ENCODE measurements around the gene SIGLEC14.

The SIGLEC14 gene

GRCh38 chr19:51628153-51628939 lies 18.3 kb downstream of the SIGLEC14 start:
- H3K27ac Mint-ChIP-seq = no peak overlapping the region
- no peak for DNase-seq
- H3K9me3 Mint-ChIP-seq = peaks cover 78% of the 10 kb centered on the region
- no peaks in the 10 kb centered on the region for H3K4me1 Mint-ChIP-seq
- peaks cover 16% of the 10 kb centered on the region for H3K27me3 Mint-ChIP-seq (ENCODE audit: low read depth, poor library complexity)
- no peaks in the 10 kb centered on the region for H3K36me3 Mint-ChIP-seq (ENCODE audit: low read depth)
- H3K4me3 Mint-ChIP-seq = no peak overlapping the region
- TF ChIP-seq, protein P1, sequence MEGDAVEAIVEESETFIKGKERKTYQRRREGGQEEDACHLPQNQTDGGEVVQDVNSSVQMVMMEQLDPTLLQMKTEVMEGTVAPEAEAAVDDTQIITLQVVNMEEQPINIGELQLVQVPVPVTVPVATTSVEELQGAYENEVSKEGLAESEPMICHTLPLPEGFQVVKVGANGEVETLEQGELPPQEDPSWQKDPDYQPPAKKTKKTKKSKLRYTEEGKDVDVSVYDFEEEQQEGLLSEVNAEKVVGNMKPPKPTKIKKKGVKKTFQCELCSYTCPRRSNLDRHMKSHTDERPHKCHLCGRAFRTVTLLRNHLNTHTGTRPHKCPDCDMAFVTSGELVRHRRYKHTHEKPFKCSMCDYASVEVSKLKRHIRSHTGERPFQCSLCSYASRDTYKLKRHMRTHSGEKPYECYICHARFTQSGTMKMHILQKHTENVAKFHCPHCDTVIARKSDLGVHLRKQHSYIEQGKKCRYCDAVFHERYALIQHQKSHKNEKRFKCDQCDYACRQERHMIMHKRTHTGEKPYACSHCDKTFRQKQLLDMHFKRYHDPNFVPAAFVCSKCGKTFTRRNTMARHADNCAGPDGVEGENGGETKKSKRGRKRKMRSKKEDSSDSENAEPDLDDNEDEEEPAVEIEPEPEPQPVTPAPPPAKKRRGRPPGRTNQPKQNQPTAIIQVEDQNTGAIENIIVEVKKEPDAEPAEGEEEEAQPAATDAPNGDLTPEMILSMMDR (IDR thresholded peaks at IDR 0.05) = no peak

- no peak overlapping the region for H3K4me3 Mint-ChIP-seq
- TF ChIP-seq, protein P1 (IDR thresholded peaks at IDR 0.05) = no peak
- H3K27me3 Mint-ChIP-seq (ENCODE audit: low read depth, poor library complexity) = peaks cover 16% of the 10 kb centered on the region
- no peak overlapping the region for H3K27ac Mint-ChIP-seq
- no peaks in the 10 kb centered on the region for H3K4me1 Mint-ChIP-seq
- H3K36me3 Mint-ChIP-seq (ENCODE audit: low read depth) = no peaks in the 10 kb centered on the region
- H3K9me3 Mint-ChIP-seq = peaks cover 83% of the 10 kb centered on the region
- DNase-seq = no peak
Measured at GRCh38 chr19:51627491-51628138, 19.0 kb downstream of the SIGLEC14 start.

GRCh38 chr19:51626675-51627074 lies 19.9 kb downstream of the SIGLEC14 start:
- H3K27me3 Mint-ChIP-seq (ENCODE audit: low read depth, poor library complexity) = peaks cover 15% of the 10 kb centered on the region
- no peaks in the 10 kb centered on the region for H3K36me3 Mint-ChIP-seq (ENCODE audit: low read depth)
- no peaks in the 10 kb centered on the region for H3K4me1 Mint-ChIP-seq
- TF ChIP-seq, protein P1 (IDR thresholded peaks at IDR 0.05) = no peak
- no peak overlapping the region for H3K27ac Mint-ChIP-seq
- DNase-seq = no peak
- peaks cover 79% of the 10 kb centered on the region for H3K9me3 Mint-ChIP-seq
- no peak overlapping the region for H3K4me3 Mint-ChIP-seq

DNA sequence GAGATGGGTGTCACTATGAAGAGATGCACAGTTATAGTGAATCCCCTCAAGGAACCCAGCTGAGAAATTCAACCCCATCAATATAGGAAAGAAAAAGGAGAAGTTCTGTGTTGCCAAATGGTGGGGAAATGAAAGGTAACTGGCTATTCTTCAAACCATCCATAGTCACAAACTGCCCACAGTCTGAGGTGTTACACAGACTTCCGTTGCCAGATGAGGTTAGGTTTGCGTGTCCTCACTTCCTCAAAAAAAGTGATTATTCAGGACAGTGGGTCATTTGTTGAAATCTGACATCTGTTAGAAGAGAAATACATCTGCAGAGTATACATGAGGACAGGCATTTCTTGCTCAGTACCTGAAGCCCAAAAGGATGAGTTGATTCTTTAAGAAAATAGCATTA lies 25.4 kb downstream of the SIGLEC14 start:
- Mint-ChIP-seq H3K9me3 (peaks cover 69% of the 10 kb centered on the region), H3K4me3 (no peak overlapping the region), H3K36me3 (ENCODE audit: low read depth) (no peaks in the 10 kb centered on the region), H3K4me1 (no peaks in the 10 kb centered on the region), H3K27me3 (ENCODE audit: low read depth, poor library complexity) (peaks cover 3% of the 10 kb centered on the region), H3K27ac (no peak overlapping the region)
- TF ChIP-seq, protein P1 (IDR thresholded peaks at IDR 0.05) = no peak
- no peak for DNase-seq

DNA sequence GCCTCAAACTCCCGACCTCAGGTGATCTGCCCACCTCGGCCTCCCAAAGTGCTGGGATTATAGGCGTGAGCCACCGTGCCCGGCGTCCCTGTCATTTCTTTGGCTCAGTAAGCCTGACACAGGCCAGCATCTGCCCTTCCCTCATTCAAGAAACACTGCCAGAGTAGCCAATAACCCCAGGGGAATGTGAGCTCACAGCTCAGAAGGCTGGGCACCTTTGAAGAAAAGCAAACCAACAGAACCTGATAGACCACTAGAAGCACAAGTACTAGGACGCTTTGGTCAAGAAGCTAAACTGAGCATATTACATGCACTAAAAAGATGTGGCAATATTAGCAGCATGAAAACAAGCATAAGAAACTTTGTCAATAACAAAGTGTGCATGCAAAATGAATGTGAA lies 30.6 kb downstream of the SIGLEC14 start:
- Mint-ChIP-seq H3K36me3 (ENCODE audit: low read depth) (no peaks in the 10 kb centered on the region), H3K27me3 (ENCODE audit: low read depth, poor library complexity) (peaks cover 4% of the 10 kb centered on the region), H3K4me1 (no peaks in the 10 kb centered on the region), H3K27ac (no peak overlapping the region), H3K9me3 (peaks cover 80% of the 10 kb centered on the region), H3K4me3 (no peak overlapping the region)
- no peak for DNase-seq
- TF ChIP-seq, protein P1 (IDR thresholded peaks at IDR 0.05) = no peak
